Endothelial cell of umbilical vein (primary cell): Measurements from ENCODE around the gene NRF1.

Experiments
- EZH2 ChIP-seq: IDR thresholded peaks from 2 replicates; pipeline ENCODE4 v1.6.1; 2012; ENCODE audit warnings: borderline replicate concordance, low read depth, mild to moderate bottlenecking, moderate library complexity, low read length, inconsistent platforms; ENCODE audit not compliant: severe bottlenecking
- POLR2A ChIP-seq: IDR thresholded peaks from 2 replicates; pipeline ENCODE4 v1.6.1; 2012; ENCODE audit warnings: low read depth, mild to moderate bottlenecking, control low read depth, low read length
- POLR2AphosphoS5 ChIP-seq: IDR thresholded peaks from 2 replicates; pipeline ENCODE4 v1.6.1; 2012; ENCODE audit warnings: low read depth, mild to moderate bottlenecking, control low read depth, low read length, moderate library complexity; ENCODE audit not compliant: insufficient read depth
- TF ChIP-seq, protein P1 (sequence below), 2 donors: IDR thresholded peaks; 1 replicate in 1 of 2; 2 replicates in 1 of 2; pipeline ENCODE4 v1.5.1; 2011; ENCODE audit warnings: low read length in 2 of 2, mild to moderate bottlenecking in 2 of 2, moderate library complexity in 2 of 2, control low read depth in 1 of 2, inconsistent platforms in 1 of 2, low read depth in 1 of 2; ENCODE audit not compliant: insufficient read depth in 1 of 2; ENCODE audit errors: extremely low read depth in 1 of 2

DNA sequence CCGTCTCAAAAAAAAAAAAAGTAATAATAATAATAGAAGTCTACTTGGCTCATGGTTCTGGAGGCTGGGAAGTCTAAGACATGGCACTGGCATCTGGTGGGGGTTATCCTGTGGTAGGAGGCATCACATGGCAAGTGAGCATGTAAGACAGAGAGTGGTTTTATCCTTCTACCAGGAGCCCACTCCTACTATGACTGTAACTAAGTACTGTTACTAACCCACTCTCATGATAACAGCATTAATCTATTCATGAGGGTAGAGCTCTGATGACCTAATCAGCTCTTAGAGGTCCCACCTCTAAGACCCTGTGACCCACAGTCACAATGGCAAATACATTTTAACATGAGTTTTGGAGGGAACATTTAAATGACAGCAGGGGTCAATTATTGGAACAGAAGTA, 43.3 kb upstream of the NRF1 start:
- TF ChIP-seq EZH2 (no peak), POLR2AphosphoS5 (no peak), POLR2A (no peak)
- TF ChIP-seq, protein P1, sequence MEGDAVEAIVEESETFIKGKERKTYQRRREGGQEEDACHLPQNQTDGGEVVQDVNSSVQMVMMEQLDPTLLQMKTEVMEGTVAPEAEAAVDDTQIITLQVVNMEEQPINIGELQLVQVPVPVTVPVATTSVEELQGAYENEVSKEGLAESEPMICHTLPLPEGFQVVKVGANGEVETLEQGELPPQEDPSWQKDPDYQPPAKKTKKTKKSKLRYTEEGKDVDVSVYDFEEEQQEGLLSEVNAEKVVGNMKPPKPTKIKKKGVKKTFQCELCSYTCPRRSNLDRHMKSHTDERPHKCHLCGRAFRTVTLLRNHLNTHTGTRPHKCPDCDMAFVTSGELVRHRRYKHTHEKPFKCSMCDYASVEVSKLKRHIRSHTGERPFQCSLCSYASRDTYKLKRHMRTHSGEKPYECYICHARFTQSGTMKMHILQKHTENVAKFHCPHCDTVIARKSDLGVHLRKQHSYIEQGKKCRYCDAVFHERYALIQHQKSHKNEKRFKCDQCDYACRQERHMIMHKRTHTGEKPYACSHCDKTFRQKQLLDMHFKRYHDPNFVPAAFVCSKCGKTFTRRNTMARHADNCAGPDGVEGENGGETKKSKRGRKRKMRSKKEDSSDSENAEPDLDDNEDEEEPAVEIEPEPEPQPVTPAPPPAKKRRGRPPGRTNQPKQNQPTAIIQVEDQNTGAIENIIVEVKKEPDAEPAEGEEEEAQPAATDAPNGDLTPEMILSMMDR (IDR thresholded peaks at IDR 0.05; ENCODE audit: extremely low read depth in 1 of 2, insufficient read depth in 1 of 2, low read depth in 1 of 2, low read length in 2 of 2), result no peak
